Measurements from ENCODE around the gene WNT8B. TPM values are rescaled to one million over a fixed set of nuclear protein-coding genes. Genes with fewer than 3 reads are reported as not detected.

WNT8B gene
- total RNA-seq, 2 experiments from 2014 or later, result 0.18 to 0.37 TPM

- ChIA-PET CTCF (interaction anchor here (1.3 to 4.3 kb wide), 4 partner anchors 12 to 50 kb away, joined by 3 to 18 read pairs (median 8); no protein-coding TSS in a partner anchor), POLR2A (no interaction called here)
- no peaks in the 10 kb centered on the region for H3K9me3 Mint-ChIP-seq (ENCODE audit: insufficient read depth)
- ATAC-seq, result no peak
- no peaks in the 10 kb centered on the region for H3K4me1 Mint-ChIP-seq (ENCODE audit: low read depth)
- H3K4me3 Mint-ChIP-seq, result no peak overlapping the region
- no peaks in the 10 kb centered on the region for H3K36me3 Mint-ChIP-seq (ENCODE audit: low read depth)
- H3K27ac Mint-ChIP-seq, result no peak overlapping the region
- no peak for DNase-seq
- H3K27me3 Mint-ChIP-seq (ENCODE audit: low read depth), result peaks cover 6% of the 10 kb centered on the region
Measured at GRCh38 chr10:100468322-100468721, 5.5 kb downstream of the WNT8B start.

DNA sequence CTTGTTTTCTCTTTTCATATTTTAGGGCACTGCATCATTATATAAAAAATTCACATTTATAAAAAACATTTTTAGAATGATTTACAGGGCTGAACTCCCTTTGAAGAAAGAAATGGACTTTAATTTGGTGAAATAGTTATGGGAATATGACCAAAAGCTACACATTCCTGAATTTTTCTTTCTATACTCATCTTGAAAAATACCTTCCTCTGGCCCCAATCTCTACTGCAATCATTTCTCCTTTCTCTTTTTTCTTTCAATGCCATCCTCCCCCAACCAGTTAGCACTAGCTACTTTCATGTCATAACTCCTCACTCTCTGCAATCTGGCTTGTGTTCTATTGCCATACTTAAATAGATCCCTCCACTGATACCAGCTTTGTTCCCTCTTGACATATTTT lies 6.2 kb downstream of the WNT8B start:
- ATAC-seq (no peak), DNase-seq (no peak)
- no peak overlapping the region for H3K27ac Mint-ChIP-seq
- H3K36me3 Mint-ChIP-seq (ENCODE audit: low read depth), result peaks cover 2% of the 10 kb centered on the region
- CTCF ChIA-PET, result interaction anchor here (1.3 to 4.3 kb wide), 5 partner anchors 11 to 50 kb away, joined by 3 to 18 read pairs (median 7); no protein-coding TSS in a partner anchor
- peaks cover 6% of the 10 kb centered on the region for H3K27me3 Mint-ChIP-seq (ENCODE audit: low read depth)
- no peak overlapping the region for H3K4me3 Mint-ChIP-seq
- POLR2A ChIA-PET, result no interaction called here
- H3K4me1 Mint-ChIP-seq (ENCODE audit: low read depth), result no peaks in the 10 kb centered on the region
- no peaks in the 10 kb centered on the region for H3K9me3 Mint-ChIP-seq (ENCODE audit: insufficient read depth)

- no peak for ATAC-seq
- Mint-ChIP-seq H3K4me1 (ENCODE audit: low read depth) (no peaks in the 10 kb centered on the region), H3K27ac (no peak overlapping the region), H3K36me3 (ENCODE audit: low read depth) (peaks cover 4% of the 10 kb centered on the region), H3K9me3 (ENCODE audit: insufficient read depth) (no peaks in the 10 kb centered on the region), H3K27me3 (ENCODE audit: low read depth) (peaks cover 6% of the 10 kb centered on the region), H3K4me3 (no peak overlapping the region)
- ChIA-PET POLR2A (no interaction called here), CTCF (interaction anchor here (1.6 kb wide), 1 partner anchor 49 kb away, joined by 4 read pairs; no protein-coding TSS in a partner anchor)
- no peak for DNase-seq
Measured at GRCh38 chr10:100469756-100470155, 6.9 kb downstream of the WNT8B start.

GRCh38 chr10:100470367-100470766 lies 7.6 kb downstream of the WNT8B start:
- POLR2A ChIA-PET, result no interaction called here

DNA sequence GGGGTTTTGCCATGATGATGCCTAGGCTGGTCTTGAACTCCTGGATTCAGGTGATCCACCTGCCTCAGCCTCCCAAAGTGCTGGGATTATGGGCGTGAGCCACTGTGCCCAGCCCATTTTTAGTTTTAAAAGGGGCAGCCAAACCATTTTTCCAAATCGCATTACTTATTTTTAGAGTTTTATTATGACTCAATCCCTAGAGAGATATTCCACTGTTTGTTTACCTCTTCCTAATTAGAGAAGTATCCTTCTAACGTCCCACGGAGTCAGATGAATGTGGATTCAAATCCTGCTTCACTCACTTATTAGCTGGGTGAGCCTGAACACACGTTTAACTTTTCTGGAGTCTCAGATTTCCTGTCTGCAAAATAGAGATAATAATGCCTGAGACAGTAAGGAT lies 15.2 kb downstream of the WNT8B start:
- ATAC-seq (no peak), DNase-seq (no peak)
- no peak overlapping the region for H3K27ac Mint-ChIP-seq
- peaks cover 13% of the 10 kb centered on the region for H3K27me3 Mint-ChIP-seq (ENCODE audit: low read depth)
- ChIA-PET POLR2A (no interaction called here), CTCF (no interaction called here)
- H3K4me1 Mint-ChIP-seq (ENCODE audit: low read depth), result peaks cover 17% of the 10 kb centered on the region
- no peak overlapping the region for H3K4me3 Mint-ChIP-seq
- peaks cover 8% of the 10 kb centered on the region for H3K36me3 Mint-ChIP-seq (ENCODE audit: low read depth)
- no peaks in the 10 kb centered on the region for H3K9me3 Mint-ChIP-seq (ENCODE audit: insufficient read depth)

More at GRCh38 chr10:100470367-100470766, 7.6 kb downstream of the WNT8B start:
- CTCF ChIA-PET, result interaction anchor here (0.6 to 1.6 kb wide), 3 partner anchors 13 to 131 kb away, joined by 3 to 4 read pairs (median 3); no protein-coding TSS in a partner anchor
- Mint-ChIP-seq H3K36me3 (ENCODE audit: low read depth) (peaks cover 4% of the 10 kb centered on the region), H3K27ac (no peak overlapping the region), H3K4me1 (ENCODE audit: low read depth) (no peaks in the 10 kb centered on the region), H3K27me3 (ENCODE audit: low read depth) (peaks cover 6% of the 10 kb centered on the region), H3K4me3 (no peak overlapping the region), H3K9me3 (ENCODE audit: insufficient read depth) (no peaks in the 10 kb centered on the region)
- no peak for ATAC-seq
- no peak for DNase-seq

GRCh38 chr10:100479037-100479436 lies 16.2 kb downstream of the WNT8B start:
- POLR2A ChIA-PET, result interaction anchor here (6.1 kb wide), 1 partner anchor 29 kb away, joined by 102 read pairs; no protein-coding TSS in a partner anchor
- no peak overlapping the region for H3K4me3 Mint-ChIP-seq

GRCh38 chr10:100480002-100480401 lies 17.2 kb downstream of the WNT8B start:
- H3K4me3 Mint-ChIP-seq, result no peak overlapping the region
- POLR2A ChIA-PET, result interaction anchor here (6.1 kb wide), 1 partner anchor 28 kb away, joined by 102 read pairs; no protein-coding TSS in a partner anchor

More at GRCh38 chr10:100479037-100479436, 16.2 kb downstream of the WNT8B start:
- Mint-ChIP-seq H3K9me3 (ENCODE audit: insufficient read depth) (no peaks in the 10 kb centered on the region), H3K36me3 (ENCODE audit: low read depth) (peaks cover 13% of the 10 kb centered on the region), H3K27ac (no peak overlapping the region), H3K4me1 (ENCODE audit: low read depth) (peaks cover 27% of the 10 kb centered on the region), H3K27me3 (ENCODE audit: low read depth) (peaks cover 13% of the 10 kb centered on the region)
- CTCF ChIA-PET, result interaction anchor here (1.0 to 8.0 kb wide), 2 partner anchors 29 to 39 kb away, joined by 3 to 253 read pairs; no protein-coding TSS in a partner anchor
- DNase-seq (no peak), ATAC-seq (no peak)

GRCh38 chr10:100481462-100482081 lies 18.8 kb downstream of the WNT8B start:
- DNase-seq, result peak; percentile 93
- ATAC-seq, result peak; percentile 94
- H3K36me3 Mint-ChIP-seq (ENCODE audit: low read depth), result peaks cover 34% of the 10 kb centered on the region
- H3K27me3 Mint-ChIP-seq (ENCODE audit: low read depth), result peaks cover 13% of the 10 kb centered on the region
- CTCF ChIA-PET, result interaction anchor here (0.7 to 8.0 kb wide), 26 partner anchors 9 to 252 kb away, joined by 3 to 253 read pairs (median 10); partner anchors contain the start of genes CHUK, HIF1AN, NDUFB8 and PKD2L1
- H3K9me3 Mint-ChIP-seq (ENCODE audit: insufficient read depth), result no peaks in the 10 kb centered on the region
- peak overlapping the region; percentile 79 for H3K4me3 Mint-ChIP-seq
- peaks cover 38% of the 10 kb centered on the region for H3K4me1 Mint-ChIP-seq (ENCODE audit: low read depth)
- H3K27ac Mint-ChIP-seq, result peak overlapping the region; percentile 74
- POLR2A ChIA-PET, result interaction anchor here (0.6 to 6.1 kb wide), 7 partner anchors 15 to 887 kb away, joined by 3 to 102 read pairs (median 4); partner anchors contain the start of genes HIF1AN and SEC31B

More at GRCh38 chr10:100480002-100480401, 17.2 kb downstream of the WNT8B start:
- peaks cover 13% of the 10 kb centered on the region for H3K27me3 Mint-ChIP-seq (ENCODE audit: low read depth)
- peaks cover 19% of the 10 kb centered on the region for H3K36me3 Mint-ChIP-seq (ENCODE audit: low read depth)
- peaks cover 34% of the 10 kb centered on the region for H3K4me1 Mint-ChIP-seq (ENCODE audit: low read depth)
- CTCF ChIA-PET, result interaction anchor here (1.0 to 8.0 kb wide), 5 partner anchors 11 to 47 kb away, joined by 3 to 253 read pairs (median 37); no protein-coding TSS in a partner anchor
- no peaks in the 10 kb centered on the region for H3K9me3 Mint-ChIP-seq (ENCODE audit: insufficient read depth)
- ATAC-seq, result no peak
- no peak overlapping the region for H3K27ac Mint-ChIP-seq
- no peak for DNase-seq

- ChIA-PET POLR2A (interaction anchor here (1.0 to 6.1 kb wide), 7 partner anchors 14 to 53 kb away, joined by 3 to 102 read pairs (median 3); partner anchors contain the start of genes HIF1AN and SEC31B), CTCF (interaction anchor here (0.7 to 8.0 kb wide), 31 partner anchors 10 to 155 kb away, joined by 3 to 253 read pairs (median 8); partner anchors contain the start of genes HIF1AN, NDUFB8, PKD2L1 and SCD)
- Mint-ChIP-seq H3K9me3 (ENCODE audit: insufficient read depth) (no peaks in the 10 kb centered on the region), H3K27ac (peak overlapping the region; percentile 74), H3K4me3 (peak overlapping the region; percentile 79), H3K36me3 (ENCODE audit: low read depth) (peaks cover 41% of the 10 kb centered on the region), H3K27me3 (ENCODE audit: low read depth) (peaks cover 13% of the 10 kb centered on the region), H3K4me1 (ENCODE audit: low read depth) (peaks cover 38% of the 10 kb centered on the region)
- DNase-seq (peak; percentile 78), ATAC-seq (peak; percentile 74)
Measured at GRCh38 chr10:100482181-100482833, 19.5 kb downstream of the WNT8B start.

DNA sequence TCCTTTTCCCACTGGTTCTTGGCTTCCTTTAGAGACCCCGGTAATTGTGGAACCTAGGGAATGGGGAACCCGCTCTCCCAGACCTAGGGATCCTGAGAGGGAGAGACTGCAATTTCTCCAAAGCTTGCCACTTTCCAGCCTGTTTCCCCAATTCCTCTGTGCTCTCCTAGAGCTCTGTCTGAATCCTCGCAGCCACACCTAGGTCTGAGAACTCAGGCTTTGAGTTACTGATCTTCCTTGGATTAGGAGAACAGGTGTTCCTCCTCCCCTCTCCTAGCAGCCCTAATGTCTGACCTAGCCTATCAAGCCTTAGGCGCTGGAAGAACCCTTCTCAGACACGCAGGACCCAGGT lies 20.0 kb downstream of the WNT8B start:
- ATAC-seq, result no peak
- Mint-ChIP-seq H3K4me3 (peak overlapping the region; percentile 79), H3K9me3 (ENCODE audit: insufficient read depth) (no peaks in the 10 kb centered on the region), H3K27me3 (ENCODE audit: low read depth) (peaks cover 13% of the 10 kb centered on the region), H3K4me1 (ENCODE audit: low read depth) (peaks cover 38% of the 10 kb centered on the region), H3K36me3 (ENCODE audit: low read depth) (peaks cover 45% of the 10 kb centered on the region), H3K27ac (peak overlapping the region; percentile 41)
- ChIA-PET CTCF (interaction anchor here (0.9 to 8.0 kb wide), 28 partner anchors 10 to 156 kb away, joined by 3 to 253 read pairs (median 8); partner anchors contain the start of genes HIF1AN, SCD, SEC31B and WNT8B), POLR2A (interaction anchor here (1.0 to 6.1 kb wide), 8 partner anchors 13 to 50 kb away, joined by 3 to 102 read pairs (median 6); partner anchors contain the start of gene SEC31B)
- DNase-seq, result no peak

DNA sequence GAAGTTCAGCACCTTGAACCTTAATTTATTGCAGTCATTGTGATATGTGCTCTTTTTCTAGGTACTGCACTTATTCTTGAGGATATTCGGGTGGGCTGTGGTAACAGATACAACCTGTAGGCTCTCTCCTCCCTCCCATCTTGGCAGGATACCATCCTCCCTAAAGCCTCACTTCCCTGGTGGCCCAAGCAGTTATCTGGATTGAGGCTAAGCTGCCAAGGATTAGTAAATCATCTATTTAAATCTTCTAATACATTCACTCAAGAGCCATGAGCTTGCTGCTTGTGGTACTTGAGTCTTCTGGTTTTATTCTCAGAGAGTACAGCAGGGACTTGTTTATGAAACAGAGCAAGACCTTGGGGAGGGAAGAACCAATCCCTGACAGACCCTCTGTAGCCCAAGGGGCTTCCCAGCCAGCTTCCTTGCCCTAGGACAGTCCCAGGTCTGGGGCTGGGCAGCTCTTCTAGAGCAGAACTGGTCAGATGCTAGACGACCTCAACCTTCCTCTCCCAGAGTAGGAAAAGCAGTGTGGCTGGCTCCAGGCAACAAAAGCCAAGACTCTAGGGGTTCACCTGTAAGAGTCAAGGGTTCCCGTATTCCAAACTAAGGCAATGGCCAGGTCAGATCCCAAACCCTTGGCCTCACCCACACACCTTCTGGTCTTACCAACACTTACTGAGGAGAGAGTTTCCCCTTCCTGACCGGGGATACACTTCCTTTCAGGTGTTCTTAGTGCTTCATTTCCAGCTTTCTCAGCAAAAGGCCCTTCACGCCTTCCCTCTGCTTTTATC lies 21.3 kb downstream of the WNT8B start:
- peak overlapping the region; percentile 26 for H3K27ac Mint-ChIP-seq
- POLR2A ChIA-PET, result interaction anchor here (1.5 to 6.1 kb wide), 4 partner anchors 15 to 35 kb away, joined by 5 to 102 read pairs (median 9); partner anchors contain the start of gene SEC31B
- peaks cover 38% of the 10 kb centered on the region for H3K4me1 Mint-ChIP-seq (ENCODE audit: low read depth)
- CTCF ChIA-PET, result interaction anchor here (1.0 to 8.0 kb wide), 12 partner anchors 13 to 137 kb away, joined by 3 to 253 read pairs (median 16); partner anchors contain the start of genes HIF1AN, SCD and SEC31B
- no peak overlapping the region for H3K4me3 Mint-ChIP-seq
- no peaks in the 10 kb centered on the region for H3K9me3 Mint-ChIP-seq (ENCODE audit: insufficient read depth)
- H3K27me3 Mint-ChIP-seq (ENCODE audit: low read depth), result peaks cover 11% of the 10 kb centered on the region
- DNase-seq (no peak), ATAC-seq (no peak)
- peaks cover 54% of the 10 kb centered on the region for H3K36me3 Mint-ChIP-seq (ENCODE audit: low read depth)
